NCI-H2196 treated with DMSO at 0.1 percent for 48 hours (cell line): ENCODE measurements around the gene COTL1.
"Not testable (repeated sequence)": the region's sequence is repeated elsewhere in the genome, so short reads cannot be mapped to it uniquely, and the experiment has no call there.

ENCODE experiments used
- DNase-seq: peaks from one replicate; lab custom pipeline; 2025; ENCODE audit not compliant: unreplicated experiment; lab: John Stamatoyannopoulos, UW

The COTL1 gene

GRCh38 chr16:84572096-84572495 is 45.8 kb downstream of the COTL1 start:
- DNase-seq = no peak

- no peak for DNase-seq
Measured at GRCh38 chr16:84571506-84571905, 46.4 kb downstream of the COTL1 start.

- no peak for DNase-seq
Measured at GRCh38 chr16:84570739-84571403, 47.0 kb downstream of the COTL1 start.

GRCh38 chr16:84569382-84569987 is 48.4 kb downstream of the COTL1 start:
- DNase-seq = no peak

- no peak for DNase-seq
Measured at GRCh38 chr16:84568066-84568465, 49.8 kb downstream of the COTL1 start.

- no peak for DNase-seq
Measured at GRCh38 chr16:84567286-84567962, 50.5 kb downstream of the COTL1 start.

- DNase-seq = no peak
Measured at GRCh38 chr16:84566545-84567257, 51.2 kb downstream of the COTL1 start.

GRCh38 chr16:84565669-84566495 is 52.0 kb downstream of the COTL1 start:
- no peak for DNase-seq

- no peak for DNase-seq
Measured at GRCh38 chr16:84563786-84564420, 54.0 kb downstream of the COTL1 start.

GRCh38 chr16:84563064-84563715 is 54.7 kb downstream of the COTL1 start:
- no peak for DNase-seq

- DNase-seq = no peak
Measured at GRCh38 chr16:84562174-84562815, 55.6 kb downstream of the COTL1 start.

GRCh38 chr16:84561291-84561690 is 56.6 kb downstream of the COTL1 start:
- no peak for DNase-seq

GRCh38 chr16:84560269-84560668 is 57.6 kb downstream of the COTL1 start:
- no peak for DNase-seq

- no peak for DNase-seq
Measured at GRCh38 chr16:84559311-84559932, 58.5 kb downstream of the COTL1 start.

GRCh38 chr16:84558850-84559249 is 59.0 kb downstream of the COTL1 start:
- DNase-seq = not testable (repeated sequence)

GRCh38 chr16:84557504-84557903 is 60.4 kb downstream of the COTL1 start:
- no peak for DNase-seq

- DNase-seq = no peak
Measured at GRCh38 chr16:84557059-84557458, 60.8 kb downstream of the COTL1 start.

GRCh38 chr16:84555418-84556196 is 62.3 kb downstream of the COTL1 start:
- DNase-seq = no peak
